ENCODE measurements around the gene NDUFV1. TPM values are rescaled to one million over a fixed set of nuclear protein-coding genes. Genes with fewer than 3 reads are reported as not detected.

NDUFV1 gene
- total and polyA plus RNA-seq, 9 of the 15 experiments (the other 6 are each of a cell fraction or from before 2014, with no cell fraction given): 10.8 to 423 (median 209) TPM

- Histone ChIP-seq H3K27ac (ENCODE audit: extremely low read depth, low read depth, low read length) (no peak overlapping the region), H2AFZ (ENCODE audit: low read depth, low read length) (no peak overlapping the region), H3K9me1 (ENCODE audit: control insufficient read depth, insufficient read depth, low read length) (no peaks in the 10 kb centered on the region), H3K27me3 (ENCODE audit: control insufficient read depth in 2 of 2, insufficient read depth in 2 of 2, low read length in 2 of 2) (peaks cover 2 to 17% of the 10 kb centered on the region in 2 experiments; a peak in 3 of 5 replicates), H3K4me3 (no peak overlapping the region), H3K79me2 (ENCODE audit: control insufficient read depth, insufficient read depth, low read length) (no peaks in the 10 kb centered on the region), H4K20me1 (replicated peaks; ENCODE audit: control insufficient read depth, insufficient read depth, low read length) (peaks cover 3% of the 10 kb centered on the region; the same call in 1 of the 2 replicates), H3K4me2 (ENCODE audit: insufficient read depth, low read length) (no peak overlapping the region), H3K4me1 (replicated peaks in 1 of 2; ENCODE audit: control insufficient read depth in 2 of 2, insufficient read depth in 2 of 2, low read length in 2 of 2) (peaks cover 0 to 44% of the 10 kb centered on the region in 2 experiments; a peak in 2 of 5 replicates), H3K36me3 (ENCODE audit: control insufficient read depth, insufficient read depth, low read length) (no peaks in the 10 kb centered on the region), H3K9ac (ENCODE audit: insufficient read depth in 1 of 2, low read depth in 2 of 2, low read length in 2 of 2) (no peak overlapping the region), H3K9me3 (replicated peaks; ENCODE audit: control insufficient read depth, insufficient read depth, low read depth, low read length) (no peaks in the 10 kb centered on the region; the same call in none of the 2 replicates)
- ChIA-PET POLR2A (no interaction called here), CTCF (ENCODE audit: low intra/inter-chr PET ratio) (no interaction called here)
- WGBS (ENCODE audit: insufficient coverage, low coverage, missing lambda C conversion rate): 36% methylated on average over 19 of the region's 24 CpGs
- DNase-seq (ENCODE audit: extremely low read depth in 1 of 4, low spot score in 3 of 4): no peak
- in situ Hi-C loops (cut with MboI) (no loop called here), intact Hi-C loops (cut with micrococcal nuclease) (loop anchor here (10.0 kb wide), 1 partner anchor 158 kb away; no protein-coding TSS in a partner anchor)
- BruUV-seq (replicated peaks): no TSS peak
- no peak for ATAC-seq
- no peak for FAIRE-seq
- TF ChIP-seq NR2F6 (CRISPR knock-in tag; IDR thresholded peaks at IDR 0.05): no peak
- no peak for TF ChIP-seq KAT2B (IDR thresholded peaks at IDR 0.05; ENCODE audit: low read depth, low read length)
- TF ChIP-seq ZNF583 (CRISPR knock-in tag; IDR thresholded peaks at IDR 0.05): no peak
- TF ChIP-seq ZNF766 (CRISPR knock-in tag; conservative IDR thresholded peaks at IDR 0.05): no peak
- TF ChIP-seq ZNF274 (IDR thresholded peaks at IDR 0.05; ENCODE audit: borderline replicate concordance, low read depth, low read length): no peak
- no peak for TF ChIP-seq PHTF2 (CRISPR knock-in tag; IDR thresholded peaks at IDR 0.05)
- TF ChIP-seq LCOR (CRISPR knock-in tag; IDR thresholded peaks at IDR 0.05): no peak
- no peak for TF ChIP-seq KDM5B (IDR thresholded peaks at IDR 0.05; ENCODE audit: insufficient replicate concordance, low read depth, low read length)
- TF ChIP-seq SMARCA5 (IDR thresholded peaks at IDR 0.05): peak; percentile 83
- TF ChIP-seq MEF2A (IDR thresholded peaks at IDR 0.05; ENCODE audit: control insufficient read depth, low read depth, low read length): no peak
- no peak for TF ChIP-seq SAFB (IDR thresholded peaks at IDR 0.05; ENCODE audit: borderline replicate concordance, low read depth, low read length)
- no peak for TF ChIP-seq SP1 (CRISPR knock-in tag; IDR thresholded peaks at IDR 0.05)
- no peak for TF ChIP-seq NFIX (CRISPR knock-in tag; IDR thresholded peaks at IDR 0.05; ENCODE audit: low read depth)
- TF ChIP-seq ZNF778 (CRISPR knock-in tag; IDR thresholded peaks at IDR 0.05): no peak
- 0 out of 4 replicates have a peak, but pooled peaks of 1 of the 2 experiments have one; percentile 9 for TF ChIP-seq RCOR1 (IDR thresholded peaks at IDR 0.05; ENCODE audit: borderline replicate concordance in 1 of 2, low read depth in 2 of 2, low read length in 2 of 2)
- no peak for TF ChIP-seq SRSF1 (IDR thresholded peaks at IDR 0.05; ENCODE audit: low read depth, low read length)
- TF ChIP-seq ATF1 (CRISPR knock-in tag; IDR thresholded peaks at IDR 0.05): no peak
- no peak for TF ChIP-seq ATF1 (tag; IDR thresholded peaks at IDR 0.05)
- TF ChIP-seq BCLAF1 (IDR thresholded peaks at IDR 0.05; ENCODE audit: borderline replicate concordance in 1 of 2, control insufficient read depth in 1 of 2, low read depth in 2 of 2, low read length in 1 of 2): no peak
These were observed 40.0 kb downstream of the NDUFV1 start for GRCh38 chr11:67646535-67647336.
